GM06990 (cell line): ENCODE measurements around the gene KANSL2.
"Not testable (repeated sequence)": the region's sequence is repeated elsewhere in the genome, so short reads cannot be mapped to it uniquely, and the experiment has no call there.

Source experiments
- DNase-seq: peaks from one replicate; pipeline ENCODE4 v3.0.0-alpha.2; 2011; ENCODE audit not compliant: insufficient read length; ENCODE audit errors: extremely low read depth
- H3K27me3 ChIP-seq: replicated peaks from 2 replicates; pipeline ENCODE4 v1.6.0; 2011; ENCODE audit warnings: low read length; ENCODE audit not compliant: control insufficient read depth, insufficient read depth
- H3K36me3 ChIP-seq: 2 replicates; pipeline ENCODE4 v1.5.1; 2011; ENCODE audit warnings: low read length; ENCODE audit not compliant: control insufficient read depth, insufficient read depth
- H3K4me3 ChIP-seq: replicated peaks from 2 replicates; pipeline ENCODE4 v1.5.1; 2011; ENCODE audit warnings: low read depth, mild to moderate bottlenecking, control low read depth, low read length
- CTCF ChIP-seq: IDR thresholded peaks from 2 replicates; pipeline ENCODE4 v1.5.1; 2011; ENCODE audit warnings: low read length, control low read depth, mild to moderate bottlenecking, inconsistent platforms; ENCODE audit not compliant: insufficient read depth, poor library complexity, severe bottlenecking

The KANSL2 gene

GRCh38 chr12:48651681-48652080 lies 30.4 kb downstream of the KANSL2 start:
- H3K27me3 ChIP-seq, result no peaks in the 10 kb centered on the region
- H3K36me3 ChIP-seq, result peaks cover 21% of the 10 kb centered on the region
- no peak for TF ChIP-seq CTCF
- H3K4me3 ChIP-seq, result no peak overlapping the region
- no peak for DNase-seq

- H3K27me3 ChIP-seq, DNase-seq, H3K36me3 ChIP-seq, H3K4me3 ChIP-seq: not testable (repeated sequence)
These were observed 36.7 kb downstream of the KANSL2 start for GRCh38 chr12:48645354-48645753.

GRCh38 chr12:48643011-48643410 lies 39.0 kb downstream of the KANSL2 start:
- no peak for TF ChIP-seq CTCF
- Histone ChIP-seq H3K27me3 (no peaks in the 10 kb centered on the region), H3K36me3 (no peaks in the 10 kb centered on the region; the same call in 1 of the 2 replicates), H3K4me3 (no peak overlapping the region)
- DNase-seq, result no peak

- not testable (repeated sequence) for DNase-seq, H3K27me3 ChIP-seq, H3K36me3 ChIP-seq, H3K4me3 ChIP-seq
These were observed 40.1 kb downstream of the KANSL2 start for GRCh38 chr12:48641752-48642555.

GRCh38 chr12:48640854-48641253 lies 41.2 kb downstream of the KANSL2 start:
- H3K4me3 ChIP-seq, result no peak overlapping the region
- no peak for TF ChIP-seq CTCF

GRCh38 chr12:48640428-48640827 lies 41.6 kb downstream of the KANSL2 start:
- Histone ChIP-seq H3K27me3 (no peaks in the 10 kb centered on the region), H3K36me3 (no peaks in the 10 kb centered on the region; the same call in 1 of the 2 replicates), H3K4me3 (no peak overlapping the region)
- TF ChIP-seq CTCF, result no peak
- DNase-seq, result no peak

More at GRCh38 chr12:48640854-48641253, 41.2 kb downstream of the KANSL2 start:
- Histone ChIP-seq H3K27me3 (no peaks in the 10 kb centered on the region), H3K36me3 (no peaks in the 10 kb centered on the region; the same call in 1 of the 2 replicates)
- DNase-seq, result no peak
